ENCODE data around the gene AIFM3. TPM values are rescaled to one million over a fixed set of nuclear protein-coding genes. Genes with fewer than 3 reads are reported as not detected.

The AIFM3 gene
- total and polyA plus RNA-seq, 7 donors, result 0.66 to 105 (median 1.9) TPM

DNA sequence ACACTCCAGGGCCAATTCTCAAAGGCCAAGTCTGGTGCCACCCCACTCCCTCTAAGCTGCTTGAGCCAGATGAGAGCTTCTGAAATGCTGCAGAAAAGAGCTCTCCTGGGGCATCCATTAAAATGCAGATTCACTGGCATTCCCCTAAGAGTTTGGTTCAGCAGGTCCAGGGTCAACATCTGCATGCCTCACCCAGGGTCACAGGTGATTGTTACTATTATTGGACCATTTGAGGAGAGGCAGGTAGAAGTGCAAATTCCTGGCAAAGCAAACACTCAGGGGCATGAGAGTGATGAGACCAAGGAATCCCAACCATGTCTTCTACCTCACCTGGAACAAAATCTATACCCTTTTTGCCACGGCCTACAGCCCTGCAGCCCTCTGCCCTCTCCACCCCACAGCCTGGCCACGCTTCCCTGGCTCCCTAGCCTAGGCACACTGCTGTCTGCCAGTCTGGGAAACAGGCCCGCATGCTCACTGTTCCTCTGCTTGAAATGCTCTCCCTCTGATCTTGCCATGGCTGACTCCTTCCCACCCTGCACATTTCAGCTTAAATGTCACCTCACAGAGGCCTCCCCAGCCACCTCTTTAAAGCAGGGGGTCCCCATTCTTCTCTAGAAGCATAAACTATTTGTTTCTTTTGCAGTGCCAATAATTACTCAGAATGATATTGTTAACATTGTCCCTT is 43.5 kb downstream of the AIFM3 start:
- Histone ChIP-seq H3K27me3 (no peaks in the 10 kb centered on the region), H3K4me1 (peaks cover 0 to 22% (median 20%) of the 10 kb centered on the region in 4 donors), H3K36me3 (no peaks in the 10 kb centered on the region), H3K9me3 (no peaks in the 10 kb centered on the region), H3K4me3 (no peak overlapping the region), H3K27ac (no peak overlapping the region)
- no peak for DNase-seq
- TF ChIP-seq POLR2AphosphoS5 (IDR thresholded peaks at IDR 0.05), result no peak
- no peak for TF ChIP-seq EP300 (IDR thresholded peaks at IDR 0.05)
- TF ChIP-seq, protein P1, sequence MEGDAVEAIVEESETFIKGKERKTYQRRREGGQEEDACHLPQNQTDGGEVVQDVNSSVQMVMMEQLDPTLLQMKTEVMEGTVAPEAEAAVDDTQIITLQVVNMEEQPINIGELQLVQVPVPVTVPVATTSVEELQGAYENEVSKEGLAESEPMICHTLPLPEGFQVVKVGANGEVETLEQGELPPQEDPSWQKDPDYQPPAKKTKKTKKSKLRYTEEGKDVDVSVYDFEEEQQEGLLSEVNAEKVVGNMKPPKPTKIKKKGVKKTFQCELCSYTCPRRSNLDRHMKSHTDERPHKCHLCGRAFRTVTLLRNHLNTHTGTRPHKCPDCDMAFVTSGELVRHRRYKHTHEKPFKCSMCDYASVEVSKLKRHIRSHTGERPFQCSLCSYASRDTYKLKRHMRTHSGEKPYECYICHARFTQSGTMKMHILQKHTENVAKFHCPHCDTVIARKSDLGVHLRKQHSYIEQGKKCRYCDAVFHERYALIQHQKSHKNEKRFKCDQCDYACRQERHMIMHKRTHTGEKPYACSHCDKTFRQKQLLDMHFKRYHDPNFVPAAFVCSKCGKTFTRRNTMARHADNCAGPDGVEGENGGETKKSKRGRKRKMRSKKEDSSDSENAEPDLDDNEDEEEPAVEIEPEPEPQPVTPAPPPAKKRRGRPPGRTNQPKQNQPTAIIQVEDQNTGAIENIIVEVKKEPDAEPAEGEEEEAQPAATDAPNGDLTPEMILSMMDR (IDR thresholded peaks at IDR 0.05), result no peak
- TF ChIP-seq POLR2A (IDR thresholded peaks at IDR 0.05), result no peak
- WGBS, 2 donors, result 90 to 95% methylated on average over 3 of the region's 3 CpGs
- intact Hi-C loops (cut with DNase I), result no loop called here

- TF ChIP-seq POLR2A (IDR thresholded peaks at IDR 0.05) (no peak), EP300 (IDR thresholded peaks at IDR 0.05) (no peak)
- no peak for DNase-seq
- H3K27me3 ChIP-seq, result no peaks in the 10 kb centered on the region
- no peaks in the 10 kb centered on the region for H3K9me3 ChIP-seq
- no peak overlapping the region for H3K4me3 ChIP-seq
- WGBS, 2 donors, result 67 to 82% methylated on average over 14 of the region's 14 CpGs
- H3K27ac ChIP-seq, result peak overlapping the region in 1 of 4 donors; percentile 82
- peaks cover 0 to 24% (median 22%) of the 10 kb centered on the region in 4 donors for H3K4me1 ChIP-seq
- H3K36me3 ChIP-seq, result no peaks in the 10 kb centered on the region
- intact Hi-C loops (cut with DNase I), result no loop called here
Measured at GRCh38 chr22:21012446-21013407, 45.7 kb downstream of the AIFM3 start.

DNA sequence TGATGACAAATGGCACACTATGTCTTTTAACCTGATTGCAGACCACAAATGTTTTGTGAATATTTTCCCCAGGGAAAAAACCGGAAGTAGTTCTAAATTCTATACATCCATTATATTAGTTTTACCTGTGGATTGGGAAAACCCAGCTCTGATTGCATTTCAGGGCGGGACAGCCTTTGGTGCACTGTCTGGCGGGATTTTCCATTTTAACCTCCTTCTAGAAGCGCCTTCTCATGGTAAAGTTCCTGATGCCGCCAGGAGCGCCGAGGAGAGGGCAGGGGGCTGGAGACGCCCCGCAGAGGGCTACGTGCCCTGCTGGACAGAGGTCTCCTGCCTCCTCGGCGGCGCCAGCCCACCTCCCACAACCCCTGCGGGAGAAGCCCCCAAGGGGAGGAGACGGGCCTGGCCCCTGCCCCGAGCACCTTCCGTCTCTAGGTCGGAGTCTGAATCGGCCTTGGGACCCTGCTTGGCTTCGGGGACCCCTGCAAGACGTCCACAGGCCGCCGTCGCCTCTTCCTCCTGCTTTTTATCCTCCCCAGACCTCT is 46.7 kb downstream of the AIFM3 start:
- peaks cover 0 to 24% (median 22%) of the 10 kb centered on the region in 4 donors for H3K4me1 ChIP-seq
- H3K36me3 ChIP-seq, result no peaks in the 10 kb centered on the region
- intact Hi-C loops (cut with DNase I), result no loop called here
- H3K4me3 ChIP-seq, result peak overlapping the region; percentile 37 to 57 (median 50)
- no peaks in the 10 kb centered on the region for H3K9me3 ChIP-seq
- TF ChIP-seq, protein P1 (IDR thresholded peaks at IDR 0.05), result no peak
- no peak for TF ChIP-seq POLR2A (IDR thresholded peaks at IDR 0.05)
- no peak for TF ChIP-seq EP300 (IDR thresholded peaks at IDR 0.05)
- TF ChIP-seq POLR2AphosphoS5 (IDR thresholded peaks at IDR 0.05), result no peak
- DNase-seq, result no peak
- H3K27ac ChIP-seq, result peak overlapping the region; percentile 68 to 82 (median 74)
- no peaks in the 10 kb centered on the region for H3K27me3 ChIP-seq
- 10 to 13% methylated on average over 24 of the region's 24 CpGs for WGBS, 2 donors

DNA sequence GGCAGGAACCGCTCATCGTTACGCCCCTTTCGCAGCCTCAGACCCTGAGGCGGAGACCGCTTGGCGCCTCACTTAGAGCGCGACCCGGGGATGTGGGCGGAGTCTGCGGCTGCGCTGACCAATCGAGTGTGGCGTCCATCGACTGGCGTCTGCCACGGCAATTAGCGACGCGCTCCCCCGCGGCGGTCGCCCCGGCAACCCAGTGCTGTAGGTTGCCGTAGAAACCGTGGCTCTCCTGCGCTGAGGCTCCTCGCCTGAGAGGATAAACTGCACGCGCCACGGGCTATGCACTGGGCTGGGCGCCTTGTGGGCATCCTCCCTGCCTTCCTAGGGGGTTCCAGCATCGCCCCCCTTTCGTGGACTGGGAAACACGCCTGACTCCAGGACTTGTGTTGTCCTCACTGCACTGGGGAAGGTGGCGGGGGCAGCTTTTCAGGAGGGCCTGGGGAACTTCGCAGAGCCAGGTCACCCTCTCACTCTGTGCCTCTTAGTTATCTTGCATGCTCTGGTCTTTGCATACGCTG is 47.2 kb downstream of the AIFM3 start:
- TF ChIP-seq POLR2AphosphoS5 (IDR thresholded peaks at IDR 0.05), result peak in 1 of 4 donors; percentile 16
- TF ChIP-seq, protein P1 (IDR thresholded peaks at IDR 0.05), result no peak
- H3K4me1 ChIP-seq, result peaks cover 0 to 24% (median 22%) of the 10 kb centered on the region in 4 donors
- DNase-seq, result peak; percentile 94
- peak overlapping the region; percentile 37 to 57 (median 50) for H3K4me3 ChIP-seq
- 1 to 2% methylated on average over 40 of the region's 40 CpGs for WGBS, 2 donors
- H3K27me3 ChIP-seq, result no peaks in the 10 kb centered on the region
- no peaks in the 10 kb centered on the region for H3K9me3 ChIP-seq
- no peaks in the 10 kb centered on the region for H3K36me3 ChIP-seq
- intact Hi-C loops (cut with DNase I), result no loop called here
- H3K27ac ChIP-seq, result peak overlapping the region; percentile 68 to 82 (median 74)
